Psoas muscle (tissue), 8 donors: Measurements from ENCODE around the gene EIF4EBP2. TPM values are rescaled to one million over a fixed set of nuclear protein-coding genes. Genes with fewer than 3 reads are reported as not detected.

Source experiments
- ATAC-seq, 4 donors: fragments of 200-7000 bp; cut with Tn5 transposase; one replicate each; pipeline ENCODE4 v1.9.1; 2020; ENCODE audit warnings: moderate library complexity in 3 of 4, mild to moderate bottlenecking in 2 of 4
- DNase-seq, 2 donors: peaks; one replicate each; pipeline ENCODE4 v3.0.0-alpha.2; 2020
- H3K27ac ChIP-seq: fragments of 200-600 bp; one replicate; pipeline ENCODE4 v1.8.0; 2022
- H3K27me3 ChIP-seq, 3 donors: fragments of 200-600 bp in 1 of 3; one replicate each; pipeline versions ENCODE4 v1.6.1 to v1.8.0; 2013 to 2022; ENCODE audit warnings: low read length in 2 of 3, mild to moderate bottlenecking in 2 of 3, moderate library complexity in 1 of 3; ENCODE audit not compliant: insufficient read depth in 3 of 3
- H3K36me3 ChIP-seq, 2 donors: fragments of 200-600 bp in 1 of 2; one replicate each; pipeline versions ENCODE4 v1.6.1 to v1.8.0; 2013 to 2022; ENCODE audit warnings: low read depth in 1 of 2, mild to moderate bottlenecking in 1 of 2, moderate library complexity in 1 of 2; ENCODE audit not compliant: insufficient read depth in 1 of 2
- H3K4me1 ChIP-seq: fragments of 200-600 bp; one replicate; pipeline ENCODE4 v1.8.0; 2022
- H3K4me3 ChIP-seq: fragments of 200-600 bp; one replicate; pipeline ENCODE4 v1.8.0; 2022; ENCODE audit warnings: mild to moderate bottlenecking
- H3K9me3 ChIP-seq: fragments of 200-600 bp; one replicate; pipeline ENCODE4 v1.8.0; 2022
- CTCF ChIP-seq: fragments of 200-600 bp; IDR thresholded peaks from one replicate; pipeline ENCODE4 v1.8.0; 2022; ENCODE audit warnings: antibody characterized with exemption
- WGBS, 3 donors: extraction: QIAGEN DNeasy Blood & Tissue Kit; methylation state at CpG; one replicate each; pipeline versions ENCODE4 v1.1.6 to v1.1.7; 2013; 5-methylcytosine and 5-hydroxymethylcytosine counted together
- intact Hi-C, 2 donors: fragments of 100-400 bp; cut with DNase I; formaldehyde crosslinking; loops; one replicate each; pipeline versions ENCODE4 v1.11.0 to v1.14.2; 2022
- polyA plus RNA-seq, 3 donors: library from polyadenylated mRNA; stranded (reverse); fragments of 200-250 nt; gene quantifications; one replicate each; pipeline ENCODE4 v1.2.3, GENCODE V29; 2013
- total RNA-seq, 4 donors: library from RNA; stranded (reverse); fragmentation: NEBNext Ultra II Directional in 2 of 4; extraction: Animal tissue kit (Norgen Biotek cat#: 25700) in 2 of 4; gene quantifications; one replicate each; pipeline versions ENCODE4 v1.2.1 to v1.2.4, GENCODE V29; 2021 to 2023
- donor health status: healthy with polysubstance abuse.
- donor health status: DM: no; HTN: no; CAD: no; lungs with moderate emphysema.
- donor health status: Bipolar disorder and iron deficiency.
- donor health status: healthy.
- donor health status: DM: yes; HTN: yes; CAD: no.
- donor health status: DM: no; HTN: no; CAD: no.
- donor health status: DM: no; HTN: no; CAD: no.
- donor health status: DM: yes; HTN: yes; CAD: no.

Gene EIF4EBP2
- total and polyA plus RNA-seq, 7 donors, result 13.0 to 76.6 (median 49.5) TPM

- no peaks in the 10 kb centered on the region for H3K9me3 ChIP-seq
- DNase-seq, result no peak
- ATAC-seq, result no peak
- 86 to 93% (median 87%) methylated on average over 8 of the region's 8 CpGs for WGBS, 3 donors
- no peak overlapping the region for H3K27ac ChIP-seq
- no peak overlapping the region for H3K4me3 ChIP-seq
- peaks cover 22% of the 10 kb centered on the region for H3K4me1 ChIP-seq
- intact Hi-C loops, result no loop called here
- TF ChIP-seq CTCF, result no peak
- H3K27me3 ChIP-seq, result no peaks in the 10 kb centered on the region
- H3K36me3 ChIP-seq, result no peaks in the 10 kb centered on the region
Measured at GRCh38 chr10:70472799-70473454, 69.0 kb downstream of the EIF4EBP2 start.

- 34 to 83% (median 49%) methylated on average over 2 of the region's 2 CpGs for WGBS, 3 donors
- Histone ChIP-seq H3K4me1 (peaks cover 24% of the 10 kb centered on the region), H3K4me3 (no peak overlapping the region), H3K27me3 (no peaks in the 10 kb centered on the region), H3K9me3 (no peaks in the 10 kb centered on the region), H3K36me3 (no peaks in the 10 kb centered on the region), H3K27ac (no peak overlapping the region)
- peak in 1 of 2 donors; percentile 76 for DNase-seq
- no peak for TF ChIP-seq CTCF
- intact Hi-C loops, result loop anchor here in 1 of 2 donors (5.0 kb wide), 1 partner anchor 38 kb away; no protein-coding TSS in a partner anchor
- peak; percentile 45 to 78 (median 77) for ATAC-seq
Measured at GRCh38 chr10:70474780-70475179, 70.8 kb downstream of the EIF4EBP2 start.

- intact Hi-C loops, result loop anchor here in 1 of 2 donors (5.0 kb wide), 1 partner anchor 37 kb away; no protein-coding TSS in a partner anchor
- H3K4me3 ChIP-seq, result no peak overlapping the region
- DNase-seq, result no peak
- peaks cover 33% of the 10 kb centered on the region for H3K4me1 ChIP-seq
- 76 to 94% (median 77%) methylated on average over 8 of the region's 8 CpGs for WGBS, 3 donors
- no peak for ATAC-seq
- H3K27ac ChIP-seq, result no peak overlapping the region
- no peaks in the 10 kb centered on the region for H3K36me3 ChIP-seq
- no peaks in the 10 kb centered on the region for H3K9me3 ChIP-seq
- H3K27me3 ChIP-seq, result no peaks in the 10 kb centered on the region
- no peak for TF ChIP-seq CTCF
Measured at GRCh38 chr10:70475661-70476060, 71.7 kb downstream of the EIF4EBP2 start.

- Histone ChIP-seq H3K27me3 (no peaks in the 10 kb centered on the region), H3K4me1 (peaks cover 33% of the 10 kb centered on the region), H3K27ac (no peak overlapping the region), H3K4me3 (no peak overlapping the region), H3K9me3 (no peaks in the 10 kb centered on the region), H3K36me3 (no peaks in the 10 kb centered on the region)
- ATAC-seq (no peak), DNase-seq (peak in 1 of 2 donors; percentile 30)
- 56 to 74% (median 59%) methylated on average over 7 of the region's 7 CpGs for WGBS, 3 donors
- intact Hi-C loops, result loop anchor here in 1 of 2 donors (5.0 kb wide), 1 partner anchor 36 kb away; no protein-coding TSS in a partner anchor
- TF ChIP-seq CTCF, result no peak
Measured at GRCh38 chr10:70476249-70477035, 72.5 kb downstream of the EIF4EBP2 start.
